Heart left ventricle (tissue), 16 donors: Measurements from ENCODE around the gene SNX2. TPM values are rescaled to one million over a fixed set of nuclear protein-coding genes. Genes with fewer than 3 reads are reported as not detected.

ENCODE experiments used
- ATAC-seq, 4 donors: fragments of 200-7000 bp; cut with Tn5 transposase; one replicate each; pipeline ENCODE4 v1.9.1; 2020 to 2022; ENCODE audit warnings: moderate library complexity in 4 of 4, mild to moderate bottlenecking in 3 of 4, moderate number of reproducible peaks in 1 of 4
- DNase-seq, 5 donors: peaks; one replicate each; pipeline ENCODE4 v3.0.0-alpha.2; 2020
- H3K27ac ChIP-seq, 12 donors: fragments of 200-600 bp; sonication (generic) in 4 of 12; one replicate each; pipeline versions ENCODE4 v1.5.0 to v1.8.0; 2016 to 2022; ENCODE audit warnings: mild to moderate bottlenecking in 2 of 12
- H3K27me3 ChIP-seq, 9 donors: fragments of 200-600 bp; sonication (generic) in 2 of 9; one replicate each; pipeline versions ENCODE4 v1.5.1 to v1.8.0; 2016 to 2022; ENCODE audit warnings: mild to moderate bottlenecking in 3 of 9
- H3K36me3 ChIP-seq, 9 donors: fragments of 200-600 bp; sonication (generic) in 2 of 9; one replicate each; pipeline versions ENCODE4 v1.5.0 to v1.8.0; 2018 to 2022; ENCODE audit warnings: mild to moderate bottlenecking in 2 of 9
- H3K4me1 ChIP-seq, 12 donors: fragments of 200-600 bp; sonication (generic) in 4 of 12; one replicate each; pipeline versions ENCODE4 v1.5.0 to v1.8.0; 2016 to 2022; ENCODE audit warnings: mild to moderate bottlenecking in 3 of 12
- H3K4me3 ChIP-seq, 12 donors: fragments of 200-600 bp; sonication (generic) in 4 of 12; one replicate each; pipeline versions ENCODE4 v1.5.0 to v1.8.0; 2017 to 2022; ENCODE audit warnings: mild to moderate bottlenecking in 9 of 12, moderate library complexity in 4 of 12
- H3K9me3 ChIP-seq, 12 donors: fragments of 200-600 bp; sonication (generic) in 4 of 12; one replicate each; pipeline versions ENCODE4 v1.5.0 to v1.8.0; 2016 to 2022; ENCODE audit warnings: mild to moderate bottlenecking in 1 of 12
- POLR2A ChIP-seq, 2 donors: fragments of 450-650 bp; IDR thresholded peaks; one replicate each; pipeline ENCODE4 v1.6.1; 2017; ENCODE audit warnings: antibody characterized with exemption in 2 of 2, mild to moderate bottlenecking in 2 of 2, moderate library complexity in 2 of 2
- WGBS, 4 donors: extraction: QIAGEN DNeasy Blood & Tissue Kit in 2 of 4; methylation state at CpG; one replicate each; pipeline versions ENCODE4 v1.1.5 to v1.1.7; 2013 to 2018; 5-methylcytosine and 5-hydroxymethylcytosine counted together
- intact Hi-C, 10 donors: fragments of 100-400 bp; cut with DNase I; formaldehyde crosslinking; loops; one replicate each; pipeline versions ENCODE4 v1.11.1 to v1.14.2; 2022
- polyA plus RNA-seq, 2 donors: library from polyadenylated mRNA; stranded (reverse); fragments of 200-250 nt; gene quantifications; one replicate each; pipeline ENCODE4 v1.2.3, GENCODE V29; 2013
- total RNA-seq, 9 donors: library from RNA; depleted of rRNA in 2 of 9; stranded (reverse); fragments of >200 nt in 2 of 9; fragmentation: NEBNext Ultra II Directional in 3 of 9; extraction: Animal tissue kit (Norgen Biotek cat#: 25700) in 3 of 9; gene quantifications; one replicate each; pipeline versions ENCODE4 v1.1.0 to v1.2.4, GENCODE V29; 2016 to 2023
- TF ChIP-seq, protein P1 (sequence below), 12 donors: fragments of 200-600 bp; sonication (generic) in 4 of 12; IDR thresholded peaks; one replicate each; pipeline versions ENCODE4 v1.5.0 to v1.8.0; 2018 to 2022; ENCODE audit warnings: antibody characterized with exemption in 12 of 12, mild to moderate bottlenecking in 5 of 12
- donor health status: ischemic (EF 13 %, LVEDD 7.1; RV severe dilation, severe dysfunction).
- donor health status: healthy with polysubstance abuse.
- donor health status: DM: no; HTN: yes; CAD: no.
- donor health status: DM: no; HTN: no; CAD: no.
- donor health status: ischemic (EF 25% LVEDD 6.9; RV normal size, moderate dysfunction).
- donor health status: ischemic (EF 25% LVEDD 5.7; RV mildly dilated, moderate dysfunction).
- donor health status: healthy.
- donor health status: DM: yes; HTN: yes; CAD: no.
- donor health status: ischemic (EF 35%, LVEDD 5.7; RV mildly dilated, moderate dysfunction).
- donor health status: nonischemic (EF 11% LVEDD 7.7; RV severe dilation, severe dysfunction).
- donor health status: DM: yes; HTN: yes; CAD: no.
- donor health status: PGD.
- donor health status: ischemic (EF 29% LVEDD 5.4; RV normal size, mild dysfunction).
- donor health status: nonischemic (EF 23%, LVEDD 6.1; RV moderate dilation, normal function).

Gene SNX2
- total and polyA plus RNA-seq, 11 donors = 16.2 to 67.3 (median 33.4) TPM

DNA sequence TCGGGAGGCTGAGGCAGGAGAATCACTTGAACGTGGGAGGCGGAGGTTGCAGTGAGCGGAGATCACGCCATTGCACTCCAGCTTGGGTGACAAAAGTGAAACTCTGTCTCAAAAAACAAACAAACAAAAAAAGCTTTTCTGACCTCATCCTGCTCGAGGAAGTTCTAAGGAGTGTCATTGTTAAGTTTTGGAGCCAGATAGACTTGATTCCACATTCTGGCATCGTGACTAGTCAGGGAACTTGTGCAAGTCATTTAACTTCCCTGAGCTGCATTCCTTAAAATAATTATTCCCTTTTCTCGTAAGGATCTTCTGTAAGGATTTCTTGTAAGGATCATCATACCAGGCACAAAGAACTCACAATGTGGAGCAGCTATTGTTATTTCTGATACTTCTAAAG, 96.8 kb downstream of the SNX2 start:
- intact Hi-C loops = no loop called here
- WGBS, 4 donors = 60 to 80% (median 69%) methylated on average over 8 of the region's 8 CpGs
- TF ChIP-seq POLR2A (IDR thresholded peaks at IDR 0.05) = no peak
- TF ChIP-seq, protein P1, sequence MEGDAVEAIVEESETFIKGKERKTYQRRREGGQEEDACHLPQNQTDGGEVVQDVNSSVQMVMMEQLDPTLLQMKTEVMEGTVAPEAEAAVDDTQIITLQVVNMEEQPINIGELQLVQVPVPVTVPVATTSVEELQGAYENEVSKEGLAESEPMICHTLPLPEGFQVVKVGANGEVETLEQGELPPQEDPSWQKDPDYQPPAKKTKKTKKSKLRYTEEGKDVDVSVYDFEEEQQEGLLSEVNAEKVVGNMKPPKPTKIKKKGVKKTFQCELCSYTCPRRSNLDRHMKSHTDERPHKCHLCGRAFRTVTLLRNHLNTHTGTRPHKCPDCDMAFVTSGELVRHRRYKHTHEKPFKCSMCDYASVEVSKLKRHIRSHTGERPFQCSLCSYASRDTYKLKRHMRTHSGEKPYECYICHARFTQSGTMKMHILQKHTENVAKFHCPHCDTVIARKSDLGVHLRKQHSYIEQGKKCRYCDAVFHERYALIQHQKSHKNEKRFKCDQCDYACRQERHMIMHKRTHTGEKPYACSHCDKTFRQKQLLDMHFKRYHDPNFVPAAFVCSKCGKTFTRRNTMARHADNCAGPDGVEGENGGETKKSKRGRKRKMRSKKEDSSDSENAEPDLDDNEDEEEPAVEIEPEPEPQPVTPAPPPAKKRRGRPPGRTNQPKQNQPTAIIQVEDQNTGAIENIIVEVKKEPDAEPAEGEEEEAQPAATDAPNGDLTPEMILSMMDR (IDR thresholded peaks at IDR 0.05) = no peak

DNA sequence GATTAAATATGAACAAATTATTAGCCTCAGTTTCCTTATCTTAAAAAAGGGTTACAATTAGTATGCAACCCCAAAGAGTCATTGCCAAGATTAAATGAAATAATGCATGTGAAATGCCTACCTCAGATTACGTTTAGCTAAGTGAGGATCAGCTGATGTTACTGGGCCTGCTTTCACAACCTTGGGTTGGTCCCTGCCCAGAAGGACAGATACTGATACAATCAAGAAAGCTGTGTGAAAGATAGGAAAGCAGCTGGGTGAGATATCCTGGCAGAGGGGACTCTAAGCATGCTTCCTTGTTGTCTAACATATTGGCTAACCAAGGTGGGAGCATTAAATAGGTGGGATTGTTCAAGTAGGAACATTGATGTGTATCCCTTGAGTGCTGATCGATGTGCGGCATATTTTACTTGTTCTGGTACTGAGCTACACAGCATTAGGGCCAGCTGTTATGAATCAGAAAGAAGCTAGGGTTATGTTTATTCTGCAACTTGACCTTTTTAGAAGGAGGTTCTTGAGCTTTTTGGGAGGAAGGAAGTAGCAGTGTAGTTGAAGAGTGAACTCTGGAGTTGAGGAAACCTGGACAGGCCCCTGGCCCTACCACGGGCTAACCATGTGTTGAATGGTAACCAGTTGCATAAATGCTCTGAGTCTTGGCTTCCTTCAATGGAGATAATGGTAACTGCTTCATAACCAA, 99.4 kb downstream of the SNX2 start:
- Histone ChIP-seq H3K27ac (no peak overlapping the region), H3K9me3 (no peaks in the 10 kb centered on the region), H3K36me3 (no peaks in the 10 kb centered on the region), H3K4me1 (peaks cover 0 to 7% (median 0%) of the 10 kb centered on the region in 12 donors), H3K27me3 (no peaks in the 10 kb centered on the region), H3K4me3 (no peak overlapping the region)
- no peak for TF ChIP-seq POLR2A (IDR thresholded peaks at IDR 0.05)
- TF ChIP-seq, protein P1 (IDR thresholded peaks at IDR 0.05) = no peak
- intact Hi-C loops = no loop called here
- WGBS, 4 donors = 83 to 90% (median 84%) methylated on average over 4 of the region's 4 CpGs
- no peak for ATAC-seq
- DNase-seq = no peak

More for the DNA sequence above, 96.8 kb downstream of the SNX2 start:
- Histone ChIP-seq H3K4me3 (no peak overlapping the region), H3K36me3 (peaks cover 0 to 12% (median 0%) of the 10 kb centered on the region in 9 donors), H3K27ac (no peak overlapping the region), H3K27me3 (no peaks in the 10 kb centered on the region), H3K4me1 (peaks cover 0 to 7% (median 0%) of the 10 kb centered on the region in 12 donors), H3K9me3 (no peaks in the 10 kb centered on the region)
- ATAC-seq (no peak), DNase-seq (no peak)

DNA sequence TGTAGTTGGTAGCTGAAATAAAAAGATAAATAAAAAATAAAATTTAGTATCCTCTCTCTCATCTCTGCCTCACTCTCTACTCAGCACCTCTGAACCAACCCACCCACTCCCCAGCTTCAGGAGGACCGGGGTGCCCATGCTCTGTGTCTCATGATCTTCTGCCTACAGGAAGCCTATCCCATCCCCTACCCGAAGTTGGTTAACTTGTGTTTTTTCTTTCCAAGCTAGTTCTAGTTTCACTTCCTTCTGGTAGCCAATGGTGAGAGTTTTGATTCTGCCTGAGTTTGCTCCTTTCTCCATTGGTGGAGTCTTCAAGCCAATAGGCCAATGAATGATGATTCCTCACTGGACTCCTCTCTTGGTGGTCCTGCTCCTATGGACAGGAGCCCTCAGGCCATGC, 102.6 kb downstream of the SNX2 start:
- no peaks in the 10 kb centered on the region for H3K27me3 ChIP-seq
- WGBS, 4 donors = 80 to 89% (median 86%) methylated on average over 2 of the region's 2 CpGs

GRCh38 chr5:122879076-122879475, 104.2 kb downstream of the SNX2 start:
- TF ChIP-seq POLR2A (IDR thresholded peaks at IDR 0.05) = no peak
- TF ChIP-seq, protein P1 (IDR thresholded peaks at IDR 0.05) = no peak
- intact Hi-C loops = no loop called here
- no peak for DNase-seq

More for the DNA sequence above, 102.6 kb downstream of the SNX2 start:
- no peak overlapping the region for H3K27ac ChIP-seq
- DNase-seq (no peak), ATAC-seq (no peak)
- intact Hi-C loops = no loop called here
- H3K36me3 ChIP-seq = no peaks in the 10 kb centered on the region
- H3K4me3 ChIP-seq = no peak overlapping the region
- no peak for TF ChIP-seq POLR2A (IDR thresholded peaks at IDR 0.05)
- TF ChIP-seq, protein P1 (IDR thresholded peaks at IDR 0.05) = no peak
- no peaks in the 10 kb centered on the region for H3K9me3 ChIP-seq
- peaks cover 0 to 10% (median 0%) of the 10 kb centered on the region in 12 donors for H3K4me1 ChIP-seq

More at GRCh38 chr5:122879076-122879475, 104.2 kb downstream of the SNX2 start:
- Histone ChIP-seq H3K27me3 (no peaks in the 10 kb centered on the region), H3K4me3 (no peak overlapping the region), H3K36me3 (no peaks in the 10 kb centered on the region), H3K4me1 (peaks cover 0 to 15% (median 0%) of the 10 kb centered on the region in 12 donors), H3K27ac (no peak overlapping the region), H3K9me3 (no peaks in the 10 kb centered on the region)
- no peak for ATAC-seq
- 94 to 98% (median 97%) methylated on average over 3 of the region's 3 CpGs for WGBS, 4 donors

Other genes starting within 250 kb of the SNX2 start
- gene SNX24, start 70.5 kb downstream of the SNX2 start, total RNA-seq = 10 to 100 TPM in 8 of 9 donors, 1 to 10 TPM in 1; 10.0 to 21.2 (median 15.1) TPM
- 10 to 100 TPM; 10.4 to 14.8 TPM for gene SNX24, start 70.5 kb downstream of the SNX2 start, polyA plus RNA-seq